Neural cell (in vitro differentiated cells): Measurements from ENCODE around the gene CHD1. TPM values are rescaled to one million over a fixed set of nuclear protein-coding genes. Genes with fewer than 3 reads are reported as not detected.

Experiments
- H2AFZ ChIP-seq: fragments of 200-600, 300-800 bp; sonication (generic), shearing (Covaris generic); 2 replicates; pipeline ENCODE4 v1.6.0; 2014; ENCODE audit warnings: low read depth, mild to moderate bottlenecking, antibody characterized with exemption, low read length, moderate library complexity
- H3F3A ChIP-seq: fragments of 200-600 bp; shearing (Covaris generic); 2 replicates; pipeline ENCODE4 v1.6.1; 2016; ENCODE audit warnings: mild to moderate bottlenecking, moderate library complexity, mixed read lengths, antibody characterized with exemption, low read length; ENCODE audit not compliant: insufficient read depth, poor library complexity, severe bottlenecking
- H3K27ac ChIP-seq: fragments of 200-600, 300-800 bp; sonication (generic), shearing (Covaris generic); 2 replicates; pipeline ENCODE4 v1.5.1; 2014; ENCODE audit warnings: mild to moderate bottlenecking, low read length, moderate library complexity
- H3K27me3 ChIP-seq: fragments of 300-800, 200-600 bp; sonication (generic), shearing (Covaris generic); 2 replicates; pipeline ENCODE4 v1.6.0; 2014; ENCODE audit warnings: mild to moderate bottlenecking, low read depth, low read length, moderate library complexity; ENCODE audit not compliant: insufficient read depth
- H3K36me3 ChIP-seq: fragments of 300-800, 200-600 bp; sonication (generic), shearing (Covaris generic); 2 replicates; pipeline ENCODE4 v1.5.1; 2014; ENCODE audit warnings: mild to moderate bottlenecking, antibody characterized with exemption, low read length, moderate library complexity; ENCODE audit not compliant: insufficient read depth
- H3K4me2 ChIP-seq: fragments of 300-800, 200-600 bp; sonication (generic), shearing (Covaris generic); 2 replicates; pipeline ENCODE4 v1.6.0; 2014; ENCODE audit warnings: mild to moderate bottlenecking, low read length
- H3K4me3 ChIP-seq: fragments of 300-800, 200-600 bp; sonication (generic), shearing (Covaris generic); 2 replicates; pipeline ENCODE4 v1.5.1; 2014; ENCODE audit warnings: mild to moderate bottlenecking, low read length, moderate library complexity
- H3K79me2 ChIP-seq: fragments of 200-600 bp; shearing (Covaris generic); replicated peaks from 2 replicates; pipeline ENCODE4 v1.6.0; 2014; ENCODE audit warnings: mild to moderate bottlenecking, low read length, moderate library complexity; ENCODE audit not compliant: insufficient read depth
- H3K9ac ChIP-seq: fragments of 300-800, 200-600 bp; sonication (generic), shearing (Covaris generic); 2 replicates; pipeline ENCODE4 v1.6.1; 2016; ENCODE audit warnings: mild to moderate bottlenecking, low read length, mixed read lengths
- H3K9me2 ChIP-seq: fragments of 200-600 bp; shearing (Covaris generic); 2 replicates; pipeline ENCODE4 v1.6.1; 2016; ENCODE audit warnings: mild to moderate bottlenecking, low read length, mixed read lengths; ENCODE audit not compliant: insufficient read depth
- H3K9me3 ChIP-seq: fragments of 200-600, 300-800 bp; sonication (generic), shearing (Covaris generic); 2 replicates; pipeline ENCODE4 v1.6.1; 2016; ENCODE audit warnings: mild to moderate bottlenecking, mixed run types, low read length, moderate library complexity, mixed read lengths
- H4K20me1 ChIP-seq: fragments of 200-600 bp; shearing (Covaris generic); 2 replicates; pipeline ENCODE4 v1.6.1; 2016; ENCODE audit warnings: mild to moderate bottlenecking, mixed run types; ENCODE audit not compliant: insufficient read depth
- EP300 ChIP-seq: fragments of 450-650 bp; conservative IDR thresholded peaks from 2 replicates; pipeline ENCODE4 v1.6.1; 2014; ENCODE audit warnings: antibody characterized with exemption, mild to moderate bottlenecking, moderate library complexity; ENCODE audit not compliant: poor library complexity, severe bottlenecking
- EZH2 ChIP-seq: fragments of 200-600, 300-800 bp; shearing (Covaris generic), sonication (generic); IDR thresholded peaks from 2 replicates; pipeline ENCODE4 v1.6.1; 2014; ENCODE audit warnings: antibody characterized with exemption, low read length, borderline replicate concordance, mild to moderate bottlenecking; ENCODE audit not compliant: insufficient read depth, poor library complexity, severe bottlenecking
- MXI1 ChIP-seq: fragments of 450-650 bp; conservative IDR thresholded peaks from 2 replicates; pipeline ENCODE4 v1.6.1; 2014; ENCODE audit warnings: antibody characterized with exemption, mild to moderate bottlenecking; ENCODE audit not compliant: poor library complexity, severe bottlenecking
- POLR2AphosphoS5 ChIP-seq: IDR thresholded peaks from 2 replicates; pipeline ENCODE4 v1.6.1; 2012
- RAD21 ChIP-seq: fragments of 450-650 bp; conservative IDR thresholded peaks from 2 replicates; pipeline ENCODE4 v1.6.1; 2014; ENCODE audit warnings: antibody characterized with exemption, mild to moderate bottlenecking, moderate library complexity
- SMC3 ChIP-seq: fragments of 450-650 bp; conservative IDR thresholded peaks from 2 replicates; pipeline ENCODE4 v1.6.1; 2014; ENCODE audit warnings: antibody characterized with exemption, mild to moderate bottlenecking, moderate library complexity; ENCODE audit not compliant: poor library complexity
- TAF1 ChIP-seq: IDR thresholded peaks from 2 replicates; pipeline ENCODE4 v1.6.1; 2012; ENCODE audit warnings: low read depth
- polyA minus RNA-seq: library from RNA; depleted of rRNA, polyadenylated mRNA; stranded (reverse); fragments of >200 nt; gene quantifications from 2 replicates; pipeline ENCODE4 v1.2.3, GENCODE V29; 2014
- polyA plus RNA-seq: library from polyadenylated mRNA; depleted of rRNA; stranded (reverse); fragments of >200 nt; gene quantifications from 2 replicates; pipeline ENCODE4 v1.2.3, GENCODE V29; 2014
- TF ChIP-seq, protein P1 (sequence below): IDR thresholded peaks from 2 replicates; pipeline ENCODE4 v1.6.1; 2012; ENCODE audit warnings: borderline replicate concordance
- TF ChIP-seq, protein P2 (sequence below): fragments of 450-650 bp; IDR thresholded peaks from 2 replicates; pipeline ENCODE4 v1.5.1; 2014; ENCODE audit warnings: antibody characterized with exemption, mild to moderate bottlenecking, moderate library complexity; ENCODE audit not compliant: poor library complexity, severe bottlenecking

CHD1 gene
- polyA plus RNA-seq (62.7 and 64.5 TPM in 2 replicates), polyA minus RNA-seq (121 and 163 TPM in 2 replicates)

DNA sequence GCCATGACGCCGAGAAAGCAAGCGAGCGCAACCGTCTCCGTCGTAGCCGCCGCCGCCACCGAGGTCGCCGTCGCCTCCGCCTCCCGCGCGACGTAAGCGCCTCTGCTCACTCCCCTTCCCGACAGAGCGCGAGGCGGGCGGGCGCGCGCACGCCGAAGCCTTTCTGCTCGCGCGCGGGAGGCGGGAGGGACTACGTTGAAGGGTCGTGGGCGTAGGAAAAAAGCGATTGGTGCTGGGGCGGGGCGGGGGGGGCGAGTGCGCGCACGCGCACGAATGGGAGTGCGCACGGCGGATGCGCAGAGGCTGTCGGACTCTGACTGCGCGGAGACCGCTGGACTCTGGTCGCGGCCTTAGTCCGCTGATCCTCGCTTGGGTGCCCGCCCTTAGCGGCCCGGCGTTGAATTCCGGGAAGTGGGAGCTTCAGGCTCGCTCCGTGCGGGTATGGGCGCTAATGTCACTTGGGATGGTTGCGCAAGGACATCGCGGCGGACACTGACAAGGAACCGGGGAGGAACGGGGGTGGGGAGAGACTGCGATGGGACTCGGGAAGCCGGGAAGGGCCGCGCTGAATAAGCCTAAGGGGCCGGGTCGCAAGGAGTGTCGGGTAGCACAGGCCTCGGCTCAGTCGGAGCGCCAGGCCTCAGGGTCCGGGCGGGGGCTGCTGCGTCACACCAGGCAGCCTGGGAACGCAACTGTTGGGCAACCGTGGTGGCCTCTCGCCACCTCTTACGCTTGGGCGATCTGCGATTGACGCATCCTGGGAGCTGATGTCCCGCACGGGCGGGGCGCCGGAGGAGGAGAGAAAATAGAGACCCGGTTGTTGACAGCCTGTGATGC, at the start of gene CHD1:
Gene CHD1 (minus strand): TSS at position 135 of the 837 bp plus-strand sequence. CDS start 2,621 bp downstream, outside the sequence.
- TF ChIP-seq EP300 (peak; percentile 50), MXI1 (peak; percentile 54), TAF1 (peak; percentile 90), SMC3 (no peak), EZH2 (no peak), RAD21 (no peak), POLR2AphosphoS5 (peak; percentile 95)
- TF ChIP-seq, protein P1, sequence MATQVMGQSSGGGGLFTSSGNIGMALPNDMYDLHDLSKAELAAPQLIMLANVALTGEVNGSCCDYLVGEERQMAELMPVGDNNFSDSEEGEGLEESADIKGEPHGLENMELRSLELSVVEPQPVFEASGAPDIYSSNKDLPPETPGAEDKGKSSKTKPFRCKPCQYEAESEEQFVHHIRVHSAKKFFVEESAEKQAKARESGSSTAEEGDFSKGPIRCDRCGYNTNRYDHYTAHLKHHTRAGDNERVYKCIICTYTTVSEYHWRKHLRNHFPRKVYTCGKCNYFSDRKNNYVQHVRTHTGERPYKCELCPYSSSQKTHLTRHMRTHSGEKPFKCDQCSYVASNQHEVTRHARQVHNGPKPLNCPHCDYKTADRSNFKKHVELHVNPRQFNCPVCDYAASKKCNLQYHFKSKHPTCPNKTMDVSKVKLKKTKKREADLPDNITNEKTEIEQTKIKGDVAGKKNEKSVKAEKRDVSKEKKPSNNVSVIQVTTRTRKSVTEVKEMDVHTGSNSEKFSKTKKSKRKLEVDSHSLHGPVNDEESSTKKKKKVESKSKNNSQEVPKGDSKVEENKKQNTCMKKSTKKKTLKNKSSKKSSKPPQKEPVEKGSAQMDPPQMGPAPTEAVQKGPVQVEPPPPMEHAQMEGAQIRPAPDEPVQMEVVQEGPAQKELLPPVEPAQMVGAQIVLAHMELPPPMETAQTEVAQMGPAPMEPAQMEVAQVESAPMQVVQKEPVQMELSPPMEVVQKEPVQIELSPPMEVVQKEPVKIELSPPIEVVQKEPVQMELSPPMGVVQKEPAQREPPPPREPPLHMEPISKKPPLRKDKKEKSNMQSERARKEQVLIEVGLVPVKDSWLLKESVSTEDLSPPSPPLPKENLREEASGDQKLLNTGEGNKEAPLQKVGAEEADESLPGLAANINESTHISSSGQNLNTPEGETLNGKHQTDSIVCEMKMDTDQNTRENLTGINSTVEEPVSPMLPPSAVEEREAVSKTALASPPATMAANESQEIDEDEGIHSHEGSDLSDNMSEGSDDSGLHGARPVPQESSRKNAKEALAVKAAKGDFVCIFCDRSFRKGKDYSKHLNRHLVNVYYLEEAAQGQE: peak; percentile 74
- Histone ChIP-seq H3K9me3 (no peaks in the 10 kb centered on the region), H3K27me3 (no peaks in the 10 kb centered on the region), H2AFZ (peak within 1 kb of the TSS; percentile 96), H3F3A (no peaks in the 10 kb centered on the region), H3K9me2 (no peaks in the 10 kb centered on the region), H3K27ac (peak within 1 kb of the TSS; percentile 99), H3K4me3 (peak within 1 kb of the TSS; percentile 91), H4K20me1 (no peaks in the 10 kb centered on the region), H3K36me3 (no peaks in the 10 kb centered on the region), H3K4me2 (peak within 1 kb of the TSS; percentile 83), H3K79me2 (peaks cover 45% of the 10 kb centered on the region), H3K9ac (peak within 1 kb of the TSS; percentile 100)

DNA sequence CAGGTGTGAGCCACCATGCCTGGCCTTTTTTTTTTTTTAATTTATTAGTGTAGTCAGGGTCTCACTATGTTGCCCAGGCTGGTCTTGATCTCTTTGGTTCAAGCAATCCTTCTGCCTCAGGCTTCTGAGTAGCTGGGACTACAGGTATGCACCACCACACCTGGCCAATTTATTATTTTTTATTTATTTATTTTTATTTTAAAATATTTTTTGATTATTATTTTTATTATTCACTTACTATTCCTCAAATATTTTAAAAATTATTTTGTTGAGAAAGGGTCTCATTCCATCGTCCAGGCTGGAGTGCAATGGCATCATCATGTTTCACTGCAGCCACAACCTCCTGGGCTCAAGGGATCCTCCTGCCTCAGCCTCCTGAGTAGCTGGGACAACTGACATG, 49.7 kb upstream of the CHD1 start:
- Histone ChIP-seq H3K9me2 (no peaks in the 10 kb centered on the region), H3K4me3 (no peak overlapping the region), H3K79me2 (no peaks in the 10 kb centered on the region), H3K36me3 (no peaks in the 10 kb centered on the region), H3K4me2 (no peak overlapping the region), H2AFZ (no peak overlapping the region), H4K20me1 (no peaks in the 10 kb centered on the region), H3K27me3 (no peaks in the 10 kb centered on the region), H3K9me3 (no peaks in the 10 kb centered on the region), H3K9ac (no peak overlapping the region), H3K27ac (no peak overlapping the region), H3F3A (no peaks in the 10 kb centered on the region)
- TF ChIP-seq TAF1 (no peak), MXI1 (no peak), EP300 (no peak), SMC3 (no peak), POLR2AphosphoS5 (no peak), EZH2 (no peak), RAD21 (no peak)
- TF ChIP-seq, protein P1: no peak
- TF ChIP-seq, protein P2, sequence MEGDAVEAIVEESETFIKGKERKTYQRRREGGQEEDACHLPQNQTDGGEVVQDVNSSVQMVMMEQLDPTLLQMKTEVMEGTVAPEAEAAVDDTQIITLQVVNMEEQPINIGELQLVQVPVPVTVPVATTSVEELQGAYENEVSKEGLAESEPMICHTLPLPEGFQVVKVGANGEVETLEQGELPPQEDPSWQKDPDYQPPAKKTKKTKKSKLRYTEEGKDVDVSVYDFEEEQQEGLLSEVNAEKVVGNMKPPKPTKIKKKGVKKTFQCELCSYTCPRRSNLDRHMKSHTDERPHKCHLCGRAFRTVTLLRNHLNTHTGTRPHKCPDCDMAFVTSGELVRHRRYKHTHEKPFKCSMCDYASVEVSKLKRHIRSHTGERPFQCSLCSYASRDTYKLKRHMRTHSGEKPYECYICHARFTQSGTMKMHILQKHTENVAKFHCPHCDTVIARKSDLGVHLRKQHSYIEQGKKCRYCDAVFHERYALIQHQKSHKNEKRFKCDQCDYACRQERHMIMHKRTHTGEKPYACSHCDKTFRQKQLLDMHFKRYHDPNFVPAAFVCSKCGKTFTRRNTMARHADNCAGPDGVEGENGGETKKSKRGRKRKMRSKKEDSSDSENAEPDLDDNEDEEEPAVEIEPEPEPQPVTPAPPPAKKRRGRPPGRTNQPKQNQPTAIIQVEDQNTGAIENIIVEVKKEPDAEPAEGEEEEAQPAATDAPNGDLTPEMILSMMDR: no peak
